Lung microvascular endothelial cell (primary cell): ENCODE results near the gene CTDSP1. TPM values are rescaled to one million over a fixed set of nuclear protein-coding genes. Genes with fewer than 3 reads are reported as not detected.

Experiments
- DNase-seq, 2 donors: peaks; one replicate each; pipeline versions ENCODE4 v3.0.0 to v3.0.0-alpha.2; 2010; ENCODE audit warnings: low read depth in 2 of 2
- total RNA-seq: library from RNA; depleted of rRNA; stranded (reverse); fragments of >200 nt; gene quantifications from 2 replicates; pipeline ENCODE4 v1.2.1, GENCODE V29; 2014

Gene CTDSP1
- total RNA-seq, 1 donor from 2014 or later = 78.4 TPM

DNA sequence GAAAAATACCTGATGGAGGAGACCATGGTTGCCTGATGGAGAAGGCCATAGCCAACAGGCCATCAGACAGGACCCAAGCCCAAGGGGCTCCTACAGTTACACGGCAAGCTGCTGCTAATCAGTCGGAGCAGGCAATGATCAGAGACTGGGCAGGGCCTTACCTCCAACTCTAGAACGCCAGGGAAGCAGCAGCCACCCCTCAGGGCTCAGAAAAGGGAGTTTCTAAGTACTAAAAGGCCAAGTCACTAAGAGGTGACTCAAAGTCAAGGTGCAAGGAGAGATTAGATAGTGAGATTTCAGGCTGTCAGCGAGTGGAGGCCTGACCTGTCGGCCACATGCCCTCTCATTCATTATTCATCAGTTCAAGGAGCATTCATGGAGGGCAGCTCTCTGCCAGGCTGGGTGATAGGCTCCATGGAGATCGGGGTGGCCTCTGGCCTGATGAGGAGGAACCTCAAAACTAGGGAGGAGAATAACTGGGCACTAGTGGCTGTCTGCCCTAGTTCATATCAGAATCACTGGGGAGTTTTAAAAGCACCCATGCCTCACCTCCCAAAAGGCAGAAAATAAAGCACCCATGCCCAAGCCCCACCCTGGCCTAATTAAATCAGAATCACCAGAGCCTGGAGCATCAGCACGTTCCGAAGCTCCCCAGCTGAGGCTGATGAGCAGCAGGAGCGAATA is 22.9 kb downstream of the CTDSP1 start:
- no peak for DNase-seq

GRCh38 chr2:218423584-218423983 is 23.9 kb downstream of the CTDSP1 start:
- DNase-seq = no peak

DNA sequence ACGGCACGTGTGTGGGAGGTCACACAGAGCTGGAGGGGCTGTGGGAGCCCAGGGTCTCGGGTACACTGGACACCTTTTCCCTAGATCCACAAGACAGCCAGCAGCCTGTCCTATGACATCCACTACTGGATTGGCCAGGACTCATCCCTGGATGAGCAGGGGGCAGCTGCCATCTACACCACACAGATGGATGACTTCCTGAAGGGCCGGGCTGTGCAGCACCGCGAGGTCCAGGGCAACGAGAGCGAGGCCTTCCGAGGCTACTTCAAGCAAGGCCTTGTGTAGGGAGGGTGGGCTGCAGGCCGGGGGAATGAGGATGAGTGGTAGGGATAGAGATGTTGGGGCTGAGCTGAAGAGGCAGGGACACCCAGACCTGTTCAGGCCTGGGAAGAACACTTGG is 25.9 kb downstream of the CTDSP1 start:
- DNase-seq = no peak

DNA sequence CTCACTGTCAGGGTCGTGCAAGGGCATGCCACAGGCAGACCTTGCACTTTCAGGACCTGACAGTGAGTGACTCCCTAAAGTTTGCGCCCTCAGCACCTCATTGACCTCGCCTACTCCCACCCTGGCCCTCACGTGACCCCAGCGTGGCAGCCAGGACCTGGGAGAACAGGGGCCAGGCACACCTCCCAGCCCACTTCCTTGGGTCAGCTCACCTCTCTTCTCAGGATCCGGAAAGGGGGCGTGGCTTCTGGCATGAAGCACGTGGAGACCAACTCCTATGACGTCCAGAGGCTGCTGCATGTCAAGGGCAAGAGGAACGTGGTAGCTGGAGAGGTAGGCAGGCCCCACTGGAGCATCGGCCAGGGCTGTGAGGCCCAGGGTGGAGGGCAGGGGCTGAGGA is 28.1 kb downstream of the CTDSP1 start:
- no peak for DNase-seq

GRCh38 chr2:218428846-218429558 is 29.3 kb downstream of the CTDSP1 start:
- DNase-seq = no peak

- DNase-seq = no peak
Measured at GRCh38 chr2:218429911-218430692, 30.4 kb downstream of the CTDSP1 start.

DNA sequence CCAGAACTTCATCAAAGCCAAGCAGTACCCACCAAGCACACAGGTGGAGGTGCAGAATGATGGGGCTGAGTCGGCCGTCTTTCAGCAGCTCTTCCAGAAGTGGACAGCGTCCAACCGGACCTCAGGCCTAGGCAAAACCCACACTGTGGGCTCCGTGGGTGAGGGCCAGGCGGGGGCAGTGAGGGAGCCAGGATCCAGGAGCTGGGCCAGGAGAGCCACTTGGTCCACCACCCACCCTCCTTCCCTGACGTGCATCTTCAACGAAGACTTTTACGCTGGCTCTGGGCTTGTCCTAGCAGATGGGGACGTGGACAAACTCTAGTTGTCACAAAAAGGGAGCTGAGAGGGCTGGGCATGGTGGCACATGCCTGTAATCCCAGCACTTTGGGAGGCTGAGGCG is 31.1 kb downstream of the CTDSP1 start:
- no peak for DNase-seq

GRCh38 chr2:218431878-218432277 is 32.2 kb downstream of the CTDSP1 start:
- no peak for DNase-seq

DNA sequence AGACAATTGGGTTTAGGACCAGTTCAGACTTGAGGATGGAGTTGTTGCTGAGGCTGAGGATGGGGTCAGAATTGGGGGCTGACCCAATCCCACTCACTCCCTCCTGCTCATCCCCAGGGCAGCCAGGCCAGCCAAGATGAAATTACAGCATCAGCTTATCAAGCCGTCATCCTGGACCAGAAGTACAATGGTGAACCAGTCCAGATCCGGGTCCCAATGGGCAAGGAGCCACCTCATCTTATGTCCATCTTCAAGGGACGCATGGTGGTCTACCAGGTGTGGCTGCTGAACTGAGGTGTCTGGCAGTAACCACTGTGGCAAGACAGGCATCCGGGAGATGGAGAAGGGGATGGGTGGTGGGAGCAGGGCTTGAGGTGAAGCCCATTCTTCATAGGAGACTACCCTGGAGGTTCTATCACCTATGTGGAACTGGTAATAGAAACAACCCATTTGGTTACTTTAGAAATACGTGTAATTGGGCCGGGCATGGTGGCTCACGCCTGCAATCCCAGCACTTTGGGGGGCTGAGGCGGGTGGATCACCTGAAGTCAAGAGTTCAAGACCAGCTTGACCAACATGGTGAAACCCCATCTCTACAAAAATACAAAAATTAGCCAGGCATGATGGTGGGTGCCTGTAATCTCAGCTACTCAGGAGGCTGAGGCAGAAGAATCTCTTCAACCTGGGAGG is 33.2 kb downstream of the CTDSP1 start:
- no peak for DNase-seq

GRCh38 chr2:218434456-218434855 is 34.8 kb downstream of the CTDSP1 start:
- no peak for DNase-seq

DNA sequence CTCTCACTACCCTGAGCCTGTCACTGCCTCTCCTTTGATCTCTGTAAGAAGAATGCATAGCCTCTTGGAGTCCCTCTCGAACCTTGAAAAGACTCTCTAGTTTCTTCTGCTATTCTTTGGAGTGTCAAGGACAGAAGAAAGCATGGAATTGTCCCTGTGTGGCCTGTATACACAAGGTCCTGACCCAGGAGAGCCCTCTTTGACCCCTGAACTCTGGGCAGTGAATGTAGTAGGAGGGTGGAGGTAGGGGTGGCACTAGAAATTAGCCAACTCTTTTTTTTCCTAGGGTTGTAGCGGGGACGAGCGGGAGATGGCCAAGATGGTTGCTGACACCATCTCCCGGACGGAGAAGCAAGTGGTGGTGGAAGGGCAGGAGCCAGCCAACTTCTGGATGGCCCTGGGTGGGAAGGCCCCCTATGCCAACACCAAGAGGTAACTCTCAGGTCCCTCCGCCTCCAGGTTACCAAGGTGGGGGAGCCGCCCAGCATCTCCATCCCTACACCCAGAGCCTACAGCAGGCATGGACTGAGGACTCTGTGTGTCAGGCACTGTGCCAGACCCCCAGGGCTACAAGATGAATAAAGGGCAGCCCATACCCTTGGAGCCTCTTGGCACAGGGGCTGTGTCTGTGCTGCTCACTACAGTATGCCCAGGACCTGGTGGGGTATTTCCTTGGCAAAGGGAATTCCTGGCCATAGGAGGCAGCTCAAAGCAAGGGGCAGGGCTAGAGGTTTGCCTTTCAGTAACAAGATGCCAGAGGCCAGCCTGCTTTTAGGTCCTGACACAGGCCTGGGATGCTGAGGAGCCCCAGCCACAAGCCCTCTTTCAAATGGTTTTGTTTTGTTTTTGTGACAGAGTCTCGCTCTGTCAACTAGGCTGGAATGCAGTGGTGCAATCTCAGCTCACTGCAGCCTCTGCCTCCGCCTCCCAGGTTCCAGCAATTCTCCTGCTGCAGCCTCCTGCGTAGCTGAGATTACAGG is 35.6 kb downstream of the CTDSP1 start:
- DNase-seq = no peak

DNA sequence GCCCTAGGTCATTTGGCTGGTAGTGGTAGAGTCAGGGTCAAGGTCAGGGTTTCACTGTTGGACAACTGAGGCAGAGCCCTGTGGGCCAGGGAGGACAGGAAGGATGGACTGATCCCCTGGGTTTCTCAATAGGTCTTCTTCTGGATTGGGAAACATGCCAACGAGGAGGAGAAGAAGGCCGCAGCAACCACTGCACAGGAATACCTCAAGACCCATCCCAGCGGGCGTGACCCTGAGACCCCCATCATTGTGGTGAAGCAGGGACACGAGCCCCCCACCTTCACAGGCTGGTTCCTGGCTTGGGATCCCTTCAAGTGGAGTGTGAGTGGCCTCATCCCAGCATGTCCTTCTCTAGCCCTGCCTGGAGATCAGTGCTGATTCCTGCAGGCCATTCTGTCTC is 37.3 kb downstream of the CTDSP1 start:
- DNase-seq = no peak

- DNase-seq = no peak
Measured at GRCh38 chr2:218437969-218438368, 38.3 kb downstream of the CTDSP1 start.

DNA sequence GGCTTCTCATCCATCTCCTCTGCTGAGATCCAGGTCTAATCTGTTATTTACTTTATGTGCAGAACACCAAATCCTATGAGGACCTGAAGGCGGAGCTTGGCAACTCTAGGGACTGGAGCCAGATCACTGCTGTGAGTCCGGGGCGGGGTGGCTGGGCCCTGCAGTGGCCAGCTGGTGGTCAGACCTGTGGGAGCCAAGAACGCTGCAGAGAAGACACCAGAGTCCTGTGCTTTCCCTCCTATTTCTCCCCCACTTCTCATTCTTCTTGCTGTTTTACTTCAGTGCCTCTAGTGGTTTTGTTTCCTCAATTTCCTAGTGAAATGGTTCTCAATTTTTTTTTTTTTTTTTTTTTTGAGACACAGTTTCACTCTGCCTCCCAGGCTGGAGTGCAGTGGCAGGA is 38.9 kb downstream of the CTDSP1 start:
- no peak for DNase-seq

GRCh38 chr2:218444692-218445357 is 45.2 kb downstream of the CTDSP1 start:
- no peak for DNase-seq

DNA sequence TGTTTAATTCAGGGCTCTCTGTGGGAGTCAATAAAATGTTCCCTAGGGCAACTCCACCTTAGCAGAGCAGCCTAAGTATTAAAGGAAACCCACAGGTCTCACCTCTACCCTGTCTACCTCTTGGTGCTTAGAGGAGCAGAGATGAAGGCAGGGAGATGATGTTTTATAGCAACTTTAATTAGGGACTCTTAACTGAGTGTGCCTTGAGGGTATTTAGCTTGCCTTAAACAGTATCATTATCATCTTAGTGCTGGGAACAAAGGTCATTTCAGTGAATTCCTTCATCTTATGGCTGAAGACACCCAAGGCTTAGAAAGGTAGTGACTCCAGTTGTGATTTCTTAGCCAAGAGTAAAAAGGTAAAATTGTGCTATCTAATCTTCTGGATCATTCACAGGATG is 45.9 kb downstream of the CTDSP1 start:
- no peak for DNase-seq

DNA sequence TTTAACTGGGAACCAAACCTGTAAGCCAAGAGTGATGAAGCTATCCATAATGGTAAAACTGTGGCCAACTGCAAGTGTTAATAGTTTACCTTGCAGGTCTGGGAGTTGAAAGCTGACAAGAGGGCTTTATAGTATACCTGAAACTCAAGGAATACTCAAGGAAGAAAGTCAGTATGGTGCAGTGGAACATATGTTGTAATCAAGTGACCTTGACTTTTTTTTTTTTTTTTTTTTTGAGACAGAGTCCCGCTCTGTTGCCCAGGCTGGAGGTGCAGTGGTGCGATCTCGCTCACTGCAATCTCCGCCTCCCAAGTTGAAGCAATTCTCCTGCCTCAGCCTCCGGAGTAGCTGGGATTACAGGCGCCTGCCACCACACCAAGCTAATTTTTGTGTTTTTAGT is 46.9 kb downstream of the CTDSP1 start:
- DNase-seq = no peak

DNA sequence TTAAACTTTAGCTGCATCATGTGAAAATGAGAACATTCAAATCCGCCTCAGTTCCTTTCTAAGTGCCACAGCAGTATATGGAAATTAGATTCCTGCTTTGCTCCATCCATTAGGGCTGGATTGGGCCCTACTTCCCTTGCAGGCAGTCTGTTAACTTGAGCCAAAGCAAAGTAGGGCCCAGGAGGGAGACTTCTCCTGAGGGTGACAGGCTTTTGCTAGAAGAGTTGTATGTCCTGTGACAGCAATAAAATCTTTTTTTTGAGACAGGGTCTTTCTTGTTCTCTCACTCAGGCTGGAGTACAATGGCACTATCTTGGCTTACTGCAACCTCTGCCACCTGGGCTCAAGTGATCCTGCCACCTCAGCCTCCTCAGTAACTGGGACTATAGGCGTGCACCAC is 47.4 kb downstream of the CTDSP1 start:
- DNase-seq = no peak

DNA sequence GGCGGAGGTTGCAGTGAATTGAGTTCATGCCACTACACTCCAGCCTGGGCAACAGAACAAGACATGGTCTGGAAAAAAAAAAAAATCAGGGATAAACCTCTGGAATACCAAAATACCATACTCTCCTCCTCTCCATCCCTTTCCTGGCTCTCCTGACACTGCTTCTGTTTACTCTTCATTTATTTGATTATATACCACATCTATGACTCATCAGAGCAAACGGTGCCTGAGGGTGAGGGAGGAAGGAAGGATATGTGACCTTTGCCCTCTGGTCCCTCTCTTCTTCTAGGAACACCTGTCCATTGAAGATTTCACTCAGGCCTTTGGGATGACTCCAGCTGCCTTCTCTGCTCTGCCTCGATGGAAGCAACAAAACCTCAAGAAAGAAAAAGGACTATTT is 49.3 kb downstream of the CTDSP1 start:
- peak; percentile 41 to 56 for DNase-seq

DNA sequence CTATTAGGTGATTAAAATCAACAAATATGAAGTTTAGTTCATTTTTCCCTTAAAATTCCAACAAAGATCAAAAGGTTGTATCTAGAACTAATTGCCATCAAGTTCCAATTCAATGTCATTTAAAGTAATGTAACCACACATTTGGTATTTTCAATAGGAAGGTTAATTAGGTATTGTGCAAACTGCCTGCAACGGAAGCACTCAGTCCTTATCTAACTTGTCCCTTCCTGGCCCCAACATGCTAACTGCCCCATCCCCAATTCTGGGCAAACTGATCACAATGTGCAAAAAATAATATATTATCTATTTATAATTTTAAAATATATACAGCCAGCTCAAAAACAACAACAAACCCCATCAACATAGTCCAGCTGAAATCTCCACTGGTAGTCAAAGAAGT is 52.4 kb downstream of the CTDSP1 start:
- no peak for DNase-seq
